Kidney tubule cell (primary cell): ENCODE measurements around the gene DTX3L.
"Not testable (repeated sequence)": the region's sequence is repeated elsewhere in the genome, so short reads cannot be mapped to it uniquely, and the experiment has no call there.

ENCODE experiments used
- DNase-seq: peaks from one replicate; pipeline ENCODE4 v3.0.0-alpha.2; 2018; ENCODE audit warnings: low spot score

The DTX3L gene

GRCh38 chr3:122562923-122563716, 1.0 kb upstream of the DTX3L start:
- no peak for DNase-seq

DNA sequence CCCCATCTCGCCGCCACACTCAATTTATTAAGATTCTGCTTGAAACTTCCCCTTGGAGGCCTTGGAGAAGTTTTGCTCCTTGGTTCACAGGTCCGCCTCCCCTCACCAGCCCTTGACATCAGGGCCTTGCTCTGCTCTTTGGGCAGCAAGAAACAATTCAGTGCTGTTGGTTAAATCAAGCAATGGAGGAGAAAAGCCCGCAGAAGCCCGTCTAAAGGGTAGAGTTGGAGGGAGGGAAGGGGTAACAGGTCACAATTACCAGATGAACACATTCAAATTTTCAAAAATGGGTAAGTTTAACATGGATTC, 467 bp upstream of the DTX3L start:
- peak; percentile 23 for DNase-seq

DNA sequence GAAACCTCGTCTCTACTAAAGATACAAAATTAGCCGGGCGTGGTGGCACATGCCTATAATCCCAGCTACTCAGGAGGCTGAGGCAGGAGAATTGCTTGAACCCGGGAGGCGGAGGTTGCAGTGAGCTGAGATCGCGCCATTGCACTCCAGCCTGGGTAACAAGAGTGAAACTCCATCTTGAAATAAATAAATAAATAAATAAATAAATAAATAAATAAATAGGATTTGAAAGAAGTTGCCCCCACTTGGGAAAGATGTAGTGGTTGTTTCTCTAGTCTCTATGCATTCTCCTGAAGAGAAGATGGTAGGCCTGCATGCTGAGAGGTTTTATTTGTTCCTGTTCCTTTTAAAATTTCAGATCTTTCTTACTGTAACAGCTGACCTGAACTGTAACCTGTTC, 4.0 kb downstream of the DTX3L start:
- not testable (repeated sequence) for DNase-seq

DNA sequence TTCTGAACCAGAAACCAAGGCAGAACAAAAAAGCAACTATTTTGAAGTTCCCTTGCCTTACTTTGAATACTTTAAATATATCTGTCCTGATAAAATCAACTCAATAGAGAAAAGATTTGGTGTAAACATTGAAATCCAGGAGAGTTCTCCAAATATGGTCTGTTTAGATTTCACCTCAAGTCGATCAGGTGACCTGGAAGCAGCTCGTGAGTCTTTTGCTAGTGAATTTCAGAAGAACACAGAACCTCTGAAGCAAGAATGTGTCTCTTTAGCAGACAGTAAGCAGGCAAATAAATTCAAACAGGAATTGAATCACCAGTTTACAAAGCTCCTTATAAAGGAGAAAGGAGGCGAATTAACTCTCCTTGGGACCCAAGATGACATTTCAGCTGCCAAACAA, 4.6 kb downstream of the DTX3L start:
- DNase-seq: no peak

- DNase-seq: peak; percentile 65
Observed at GRCh38 chr3:122572940-122573412, 8.8 kb downstream of the DTX3L start.

DNA sequence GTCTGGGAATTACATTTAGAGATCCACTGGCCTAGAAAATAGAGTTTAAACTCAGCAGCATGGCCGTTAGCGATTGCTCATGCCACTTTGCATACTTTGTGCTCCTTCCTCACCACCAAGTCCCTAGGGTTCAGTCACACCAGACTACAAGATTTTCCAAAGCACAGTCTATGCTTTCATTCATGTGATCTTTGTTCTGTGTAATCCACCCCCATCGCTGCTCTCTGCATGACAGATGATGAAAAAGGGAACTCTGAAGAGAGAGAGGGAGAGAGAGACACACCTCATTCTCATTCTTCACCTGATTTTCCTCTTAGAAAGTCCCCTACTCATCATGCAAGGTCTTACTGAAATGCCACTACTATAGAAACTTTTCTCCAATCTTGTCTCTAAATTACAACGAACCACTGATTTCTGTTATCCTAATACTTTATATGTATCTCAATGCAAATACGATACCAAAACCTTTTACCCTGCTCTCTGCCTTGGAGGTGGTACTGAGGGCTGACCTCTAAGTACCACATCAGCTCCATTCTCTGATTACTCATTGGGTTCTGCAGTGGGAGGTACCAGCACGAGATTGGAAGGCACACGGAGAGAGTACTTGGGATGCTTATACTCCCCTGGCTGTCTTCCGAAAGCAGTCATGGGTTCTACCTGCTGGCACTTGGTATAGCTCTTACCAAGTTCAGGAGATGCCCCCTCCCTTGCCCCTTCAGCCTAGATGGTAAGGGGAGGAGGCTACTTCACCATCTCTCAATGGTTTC, 12.2 kb downstream of the DTX3L start:
- DNase-seq: no peak

GRCh38 chr3:122577409-122578031, 13.4 kb downstream of the DTX3L start, which contains the start of gene PARP15:
TSS of gene PARP15 (plus strand) at chr3:122577650. CDS start at chr3:122577668, 18 bp downstream.
- DNase-seq: no peak

- DNase-seq: no peak
Observed at GRCh38 chr3:122578069-122578740, 14.1 kb downstream of the DTX3L start.

DNA sequence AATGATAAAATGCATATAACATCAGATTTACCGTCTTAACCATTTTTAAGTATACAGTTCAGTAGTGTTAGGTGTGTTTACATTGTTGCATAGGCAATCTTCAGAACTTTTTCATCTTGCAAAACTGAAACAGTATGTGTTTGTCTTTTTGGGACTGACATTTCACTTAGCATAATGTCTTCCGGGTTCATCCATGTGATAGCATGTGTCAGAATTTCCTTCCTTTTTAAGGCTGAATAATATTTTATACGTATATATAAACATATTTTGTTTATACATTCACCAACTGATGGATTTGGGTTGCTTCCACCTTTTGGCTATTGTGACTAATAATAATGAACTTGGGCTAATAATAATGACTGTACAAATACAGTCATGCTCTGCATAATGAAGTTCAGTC, 16.3 kb downstream of the DTX3L start:
- no peak for DNase-seq

GRCh38 chr3:122581622-122582021, 17.5 kb downstream of the DTX3L start:
- no peak for DNase-seq

DNA sequence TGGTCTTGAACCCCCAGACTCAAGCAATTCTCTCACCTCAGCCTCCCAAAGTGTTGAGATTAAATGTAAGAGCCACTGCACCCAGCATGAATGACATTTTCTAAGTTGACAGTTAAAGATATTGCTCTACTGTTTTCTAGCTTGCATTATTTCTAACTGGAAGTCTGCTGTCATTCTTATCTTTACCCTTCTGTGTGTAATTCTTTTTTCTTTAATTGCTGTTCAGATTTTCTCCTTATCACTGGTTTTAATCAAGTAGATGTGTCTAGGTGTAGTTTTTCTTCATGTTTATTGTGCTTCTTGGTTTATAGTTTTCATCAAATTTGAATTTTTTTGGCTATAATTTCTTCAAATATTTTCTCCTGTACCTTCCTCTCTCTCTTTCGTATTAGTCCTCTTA, 18.3 kb downstream of the DTX3L start:
- DNase-seq: no peak

DNA sequence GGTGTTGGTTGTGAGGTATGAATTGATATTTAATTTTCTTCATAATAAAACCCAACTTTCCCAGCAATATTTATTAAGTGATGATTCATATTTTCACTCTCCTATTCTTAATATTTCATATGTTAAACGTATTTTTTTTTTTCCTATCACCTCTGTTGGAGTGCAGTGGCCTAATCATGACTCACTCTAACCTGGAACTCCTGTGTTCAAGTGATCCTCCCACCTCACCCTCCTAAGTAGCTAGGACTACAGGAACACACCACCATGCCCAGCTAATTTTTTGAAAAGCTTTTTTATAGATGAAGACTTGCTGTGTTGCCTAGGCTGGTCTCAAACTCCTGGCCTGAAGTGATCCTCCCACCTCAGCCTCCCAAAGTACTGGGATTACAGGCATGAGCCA, 22.0 kb downstream of the DTX3L start:
- no peak for DNase-seq

- no peak for DNase-seq
Observed at GRCh38 chr3:122586773-122587485, 22.8 kb downstream of the DTX3L start.

DNA sequence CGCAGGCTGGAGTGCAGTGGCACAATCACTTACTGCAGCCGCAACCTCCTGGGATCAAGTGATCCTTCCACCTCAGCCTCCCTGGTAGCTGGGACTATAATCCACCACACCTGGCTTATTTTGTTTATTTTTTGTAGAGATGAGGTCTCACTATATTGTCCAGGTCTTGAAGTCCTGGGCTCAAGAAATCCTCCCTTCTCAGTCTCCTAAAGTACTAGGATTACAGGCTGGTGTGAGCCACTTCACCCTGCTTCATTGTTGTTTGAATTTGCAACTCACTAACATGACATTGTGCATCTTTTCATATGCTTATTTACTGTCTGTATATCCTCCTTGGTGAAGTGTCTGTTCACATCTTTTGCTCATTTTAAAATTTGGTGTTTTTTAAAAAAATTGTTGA, 23.4 kb downstream of the DTX3L start:
- DNase-seq: no peak

DNA sequence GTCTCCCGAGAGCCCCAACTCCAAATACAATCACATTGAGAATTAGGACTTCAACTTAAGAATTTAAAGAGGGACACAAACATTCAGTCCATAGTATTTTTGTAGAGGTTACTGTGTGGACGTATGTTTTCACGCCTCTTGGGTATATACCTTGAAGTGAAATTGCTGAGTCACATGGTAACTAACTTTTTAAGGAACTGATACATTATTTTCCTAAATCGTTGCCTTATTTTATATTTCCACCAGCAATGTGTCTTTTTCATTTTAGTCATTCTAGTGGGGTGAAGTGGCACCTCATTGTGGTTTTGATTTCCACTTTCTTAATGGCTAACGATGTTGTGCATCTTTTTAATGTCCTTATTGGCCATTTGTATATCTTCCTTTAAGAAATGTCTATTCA, 25.2 kb downstream of the DTX3L start:
- DNase-seq: no peak

DNA sequence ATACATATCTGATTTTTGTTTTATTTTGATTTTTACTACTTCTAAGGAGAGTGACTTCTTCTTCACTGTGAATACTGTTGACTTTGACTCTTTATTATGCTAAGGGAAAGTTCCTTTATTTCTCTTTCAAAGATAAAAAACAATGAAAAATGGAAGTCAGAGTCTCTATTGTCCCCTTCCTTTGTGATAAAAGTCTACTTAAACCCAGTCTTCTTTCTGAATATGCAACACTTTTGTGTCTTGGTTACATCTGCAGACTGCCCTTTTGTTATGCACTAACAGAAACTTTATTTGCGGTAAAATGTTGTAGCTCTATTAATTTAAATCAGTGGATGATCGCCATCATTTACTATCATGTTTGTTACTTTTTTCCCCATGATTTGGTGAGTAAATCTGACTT, 26.5 kb downstream of the DTX3L start:
- no peak for DNase-seq

DNA sequence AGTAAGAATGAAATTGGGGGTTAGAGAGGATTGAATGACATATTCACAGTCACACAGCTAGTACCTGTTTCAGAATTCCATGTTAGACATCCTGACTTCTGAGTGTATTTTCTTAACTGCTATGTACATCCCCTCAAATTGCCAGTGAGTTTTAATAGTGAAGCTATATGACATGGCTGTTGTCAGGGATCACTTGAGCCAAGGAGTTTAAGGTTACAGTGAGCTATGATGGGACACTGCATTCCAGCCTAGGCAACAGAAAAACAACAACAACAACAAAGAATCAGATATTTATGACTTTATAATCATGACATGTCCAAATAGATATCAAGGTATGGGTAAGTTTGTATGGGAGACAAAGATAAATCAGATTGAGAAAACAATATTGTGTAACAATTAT, 29.9 kb downstream of the DTX3L start:
- no peak for DNase-seq

GRCh38 chr3:122598151-122598550, 34.0 kb downstream of the DTX3L start:
- no peak for DNase-seq

- DNase-seq: no peak
Observed at GRCh38 chr3:122598556-122598955, 34.4 kb downstream of the DTX3L start.

DNA sequence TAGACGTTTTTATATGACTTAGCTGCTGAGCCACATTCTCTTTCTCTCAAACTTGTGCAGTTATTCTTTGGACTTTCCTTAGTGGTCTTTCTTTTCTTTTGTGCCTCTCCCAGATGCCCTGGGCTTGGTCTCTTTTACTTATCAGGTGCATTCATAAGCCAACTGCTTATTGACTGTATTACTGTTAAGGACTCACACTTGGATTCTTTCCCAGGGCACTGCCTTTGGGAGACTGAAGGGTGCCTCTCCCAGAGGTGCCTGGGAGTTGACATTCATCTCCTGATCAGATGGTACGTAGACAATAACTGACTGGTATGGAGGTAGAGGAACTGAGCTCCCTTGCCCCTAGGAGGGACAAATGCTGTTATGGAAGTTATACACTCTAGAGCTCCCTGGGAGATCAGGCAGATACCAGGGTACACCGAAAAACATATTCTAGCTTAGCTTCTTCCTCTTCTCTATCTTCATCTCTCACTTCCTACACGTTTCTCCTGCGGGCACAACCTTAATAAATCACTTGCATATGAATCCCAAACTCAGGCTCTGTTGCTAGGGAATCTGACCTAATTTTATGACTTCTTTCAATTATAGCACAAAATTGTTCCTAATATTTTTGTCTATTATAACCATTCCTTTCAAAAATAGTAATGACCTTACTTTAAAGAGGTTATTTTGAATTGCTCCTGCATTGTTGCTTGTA, 38.0 kb downstream of the DTX3L start:
- DNase-seq: no peak

DNA sequence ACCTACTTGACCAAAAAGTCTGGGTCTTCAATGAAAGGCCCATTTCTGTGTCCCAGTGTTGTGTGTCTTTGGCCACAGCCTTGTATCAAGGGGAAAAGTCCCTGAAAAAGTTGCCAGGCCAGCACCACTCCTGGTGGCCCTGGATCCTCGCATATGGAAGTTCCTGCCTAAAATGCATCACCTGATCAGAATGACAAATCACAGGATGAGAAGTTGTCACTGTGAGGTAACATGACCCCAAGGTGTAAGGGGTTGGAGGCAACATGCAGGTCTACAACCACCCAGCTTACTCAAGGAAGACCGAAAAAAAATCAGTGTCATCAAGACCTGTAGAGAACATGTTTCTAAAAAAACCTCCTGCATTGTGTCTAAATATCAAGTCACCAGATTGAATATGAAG, 38.9 kb downstream of the DTX3L start:
- no peak for DNase-seq
